Fibroblast of skin of left quadriceps (primary cell): ENCODE measurements around the gene SAMD4B.

Experiments used
- DNase-seq, 2 experiments: peaks; one replicate each; pipeline ENCODE4 v3.0.0-alpha.2; 2013; ENCODE audit warnings: low read depth in 2 of 2

SAMD4B gene

DNA sequence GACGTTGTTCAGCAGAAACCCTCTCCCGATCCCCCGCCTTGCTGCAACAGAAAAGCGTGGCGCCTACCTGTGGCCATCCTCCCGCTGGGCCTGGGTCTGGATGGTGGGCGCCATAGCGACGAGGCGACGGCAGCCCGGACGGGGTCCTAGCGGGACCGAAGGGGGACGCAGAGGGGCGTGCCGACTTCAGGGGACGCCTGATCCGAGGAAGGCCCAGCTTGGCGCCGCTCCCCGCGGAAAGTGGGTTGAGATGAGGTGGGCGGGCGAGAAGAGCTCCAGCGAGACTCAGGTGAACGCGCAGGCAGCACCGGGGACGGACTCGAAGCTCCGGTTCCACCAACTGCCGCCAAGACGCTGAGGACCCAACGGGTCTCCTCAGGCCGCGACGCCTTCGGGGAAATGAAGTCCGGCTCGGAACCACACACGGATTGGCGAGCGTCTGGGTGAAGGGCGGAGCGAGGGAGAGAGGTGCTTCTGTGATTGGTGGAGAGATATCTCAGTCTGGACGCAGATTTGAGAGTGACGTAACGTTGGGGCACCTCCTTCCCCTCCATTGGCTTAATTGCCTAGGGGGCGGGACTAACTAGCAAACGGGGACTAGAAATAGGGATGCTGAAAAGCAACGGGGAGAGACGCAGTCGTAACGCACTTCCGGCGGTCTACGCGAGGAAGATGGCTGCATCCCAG, 48.7 kb downstream of the SAMD4B start, which contains the start of the genes MED29 and PAF1:
Gene MED29, plus strand, starts transcription at position 628 of the 687 bp plus-strand sequence. Its CDS starts 45 bp downstream, at position 673.
Gene PAF1, minus strand, starts transcription at position 356 of the 687 bp plus-strand sequence. Its CDS starts 242 bp downstream, at position 114.
- peak; percentile 99 for DNase-seq

DNA sequence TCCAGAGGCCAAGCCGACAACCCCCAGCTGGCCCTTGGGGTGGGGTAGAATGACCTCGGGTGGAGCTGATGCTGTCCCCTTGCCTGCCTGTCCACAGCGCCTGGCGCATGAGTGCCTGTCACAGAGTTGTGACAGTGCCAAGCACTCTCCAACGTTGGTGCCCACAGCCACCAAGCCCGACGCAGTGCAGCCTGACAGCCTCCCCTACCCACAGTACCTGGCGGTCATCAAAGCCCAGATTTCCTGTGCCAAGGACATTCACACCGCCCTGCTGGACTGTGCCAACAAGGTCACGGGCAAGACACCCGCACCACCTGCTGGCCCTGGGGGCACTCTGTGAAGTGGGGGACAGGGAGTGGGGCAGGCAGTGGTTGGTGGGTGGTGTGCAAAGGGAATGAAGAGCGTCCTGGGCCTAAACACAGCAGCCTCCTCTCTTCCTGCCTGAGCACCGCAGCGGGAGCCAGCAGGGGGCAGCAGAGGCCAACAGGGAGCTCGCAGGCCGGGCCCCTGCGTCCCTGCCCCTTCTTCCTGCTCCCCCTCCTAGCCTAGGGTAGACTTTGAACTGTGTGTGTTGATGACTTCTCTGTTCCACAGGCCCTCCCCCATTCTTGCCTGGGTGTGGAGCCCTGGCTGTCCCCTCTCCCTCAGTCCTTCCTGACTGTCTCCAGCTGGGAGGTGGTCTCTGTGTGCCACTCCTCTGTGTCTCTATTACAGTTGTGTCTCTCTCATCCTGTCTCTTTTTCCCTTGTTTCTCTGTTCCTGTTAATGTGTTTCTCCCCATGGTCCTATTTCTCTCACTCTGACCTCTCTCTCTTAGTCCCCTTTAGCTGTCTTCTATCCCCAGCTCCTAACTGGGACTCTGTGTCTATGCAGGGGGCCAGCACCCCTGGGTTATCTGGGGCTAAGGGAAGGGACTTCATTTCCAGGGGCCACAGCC, 55.4 kb downstream of the SAMD4B start:
- no peak for DNase-seq

DNA sequence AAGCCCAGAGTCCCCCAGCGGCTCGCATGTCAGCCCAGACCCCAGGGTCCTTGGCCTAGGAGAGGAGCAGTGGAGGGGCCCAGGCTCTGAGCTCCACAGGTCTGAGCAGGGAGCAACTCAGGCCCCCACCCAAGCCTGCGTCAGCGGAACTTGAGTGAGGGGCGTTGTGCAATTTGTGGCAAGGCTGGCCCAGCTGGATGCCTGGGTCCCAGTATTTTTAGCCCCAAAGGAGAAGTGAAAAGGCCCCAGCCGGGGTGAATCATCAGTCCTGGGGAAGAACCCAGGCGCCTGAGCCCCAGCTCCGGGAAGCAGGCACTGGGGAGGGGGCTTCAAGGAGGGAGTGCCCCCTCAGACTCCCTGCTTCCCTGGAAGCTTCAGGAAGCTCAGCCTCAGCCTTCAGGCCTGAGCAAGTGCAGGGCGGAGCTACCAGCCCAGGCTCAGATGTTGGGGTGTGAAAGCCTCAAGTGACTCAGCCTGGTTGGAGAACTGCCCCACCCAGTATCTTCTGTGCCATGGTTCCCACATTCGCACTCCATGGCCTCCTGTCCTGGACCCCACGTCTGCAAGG, 56.2 kb downstream of the SAMD4B start:
- no peak for DNase-seq

GRCh38 chr19:39399668-39400050, 57.4 kb downstream of the SAMD4B start:
- DNase-seq: no peak

DNA sequence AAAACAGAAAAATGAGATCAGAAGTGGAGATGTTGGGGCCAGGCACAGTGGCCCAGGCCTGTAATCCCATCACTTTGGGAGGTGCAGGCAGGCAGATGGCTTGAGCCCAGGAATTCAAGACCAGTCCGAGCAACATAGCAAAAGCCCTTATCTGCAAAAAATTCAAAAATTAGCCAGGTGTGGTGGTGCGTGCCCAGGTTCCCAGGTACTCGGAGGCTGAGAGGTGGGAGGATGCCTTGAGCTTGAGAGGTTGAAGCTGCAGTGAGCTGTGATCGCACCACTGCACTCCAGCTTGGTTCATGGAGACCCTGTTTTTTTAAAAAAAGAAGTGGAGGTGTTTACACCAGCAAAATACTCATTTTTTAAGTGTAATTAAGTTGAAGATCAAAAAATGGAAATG, 57.8 kb downstream of the SAMD4B start:
- DNase-seq: no peak

- DNase-seq: no peak
These were observed 58.9 kb downstream of the SAMD4B start for GRCh38 chr19:39401070-39401548.

DNA sequence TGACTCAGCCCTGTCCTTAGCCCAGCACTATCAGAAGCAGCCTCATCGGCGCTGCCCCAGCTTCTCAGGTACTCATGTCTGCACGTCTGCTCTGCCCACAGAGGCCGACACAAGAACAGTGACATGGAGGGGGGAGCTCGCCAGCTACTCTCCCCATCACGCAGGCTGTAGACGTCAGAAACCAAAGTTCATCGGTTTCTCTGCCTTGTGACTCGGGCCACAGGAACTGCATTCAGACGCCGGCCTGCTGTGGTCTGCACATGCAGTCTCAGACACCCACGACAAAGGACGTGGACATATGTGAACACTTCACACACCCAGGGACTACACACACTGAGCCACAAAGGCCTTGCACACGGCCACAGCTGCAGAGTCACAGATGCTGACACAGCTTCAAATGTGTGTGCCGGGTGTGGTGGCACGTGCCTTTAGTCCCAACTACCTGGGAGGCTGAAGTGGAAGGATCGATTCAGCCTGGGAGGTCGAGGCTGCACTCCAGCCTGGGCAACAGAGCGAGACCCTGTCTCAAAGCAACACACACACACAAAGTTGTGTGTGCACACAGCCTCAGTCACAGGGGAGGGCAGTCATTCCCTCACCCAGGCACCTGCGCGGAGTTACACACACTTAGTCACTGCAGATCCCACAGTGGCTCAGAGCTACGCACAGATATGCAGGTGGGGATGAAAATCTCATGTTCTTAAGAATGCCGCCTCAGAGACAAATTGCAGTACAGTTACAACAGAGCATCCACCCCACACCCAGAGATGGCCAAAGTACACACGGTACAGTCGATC, 59.5 kb downstream of the SAMD4B start:
- DNase-seq: no peak

GRCh38 chr19:39402346-39403300, 60.4 kb downstream of the SAMD4B start:
- peak; percentile 81 to 83 for DNase-seq

- peak; percentile 99 to 100 for DNase-seq
These were observed 61.4 kb downstream of the SAMD4B start for GRCh38 chr19:39403331-39404312.

- no peak for DNase-seq
These were observed 63.2 kb downstream of the SAMD4B start for GRCh38 chr19:39405261-39405957.

GRCh38 chr19:39405958-39406655, 63.9 kb downstream of the SAMD4B start:
- no peak for DNase-seq

DNA sequence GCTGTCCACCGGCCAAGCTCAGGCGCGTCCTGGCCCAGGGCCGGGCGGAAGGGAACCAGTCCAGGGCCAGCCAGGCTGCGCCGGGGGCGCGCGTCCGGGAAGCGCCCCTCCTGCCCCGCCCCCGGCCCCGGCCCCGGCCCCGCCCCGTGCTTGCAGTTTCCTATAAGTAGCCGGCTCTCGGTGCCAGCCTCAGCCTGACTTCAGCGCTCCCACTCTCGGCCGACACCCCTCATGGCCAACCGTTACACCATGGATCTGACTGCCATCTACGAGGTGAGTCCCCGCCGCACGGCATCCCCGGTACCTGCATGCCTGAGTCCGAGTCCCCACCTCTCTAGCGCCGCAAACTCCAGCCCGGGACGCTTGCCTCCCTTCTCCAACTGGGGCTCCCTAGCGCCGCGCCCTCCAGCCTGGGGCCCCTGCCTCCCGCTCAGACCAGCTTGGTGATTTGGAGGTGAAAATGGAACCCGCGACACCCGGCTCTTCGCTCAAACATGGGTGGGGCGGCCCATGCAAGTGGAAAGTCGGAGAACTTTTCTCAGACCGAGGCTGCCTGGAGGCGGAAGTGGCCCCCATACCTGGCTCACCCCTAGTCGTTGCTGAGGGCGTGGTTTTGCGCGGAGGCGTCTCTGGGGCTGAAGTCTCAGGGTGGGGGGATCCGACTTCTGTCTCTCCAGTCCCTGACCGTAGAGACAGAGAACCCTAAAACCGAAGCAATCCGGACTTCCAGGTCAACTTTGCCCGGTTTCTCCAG, 64.6 kb downstream of the SAMD4B start, which contains the start of gene ZFP36:
Gene ZFP36, plus strand, starts transcription at position 192 of the 754 bp plus-strand sequence. Its CDS starts 58 bp downstream, at position 250.
- DNase-seq: peak in 1 of 2 experiments; percentile 67

DNA sequence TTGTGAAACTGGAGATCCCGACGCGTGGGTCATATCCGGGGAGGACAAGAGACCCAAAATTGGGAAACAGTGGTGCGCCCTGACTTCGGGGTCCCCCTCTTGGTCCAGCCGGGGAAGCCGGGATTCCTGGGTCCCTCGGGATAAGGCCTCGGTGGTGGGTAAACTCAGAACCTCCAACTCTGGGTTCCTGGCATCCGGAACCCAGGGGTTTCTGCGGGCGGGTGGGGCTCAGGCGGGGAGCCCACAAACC, 65.1 kb downstream of the SAMD4B start:
- DNase-seq: no peak

GRCh38 chr19:39407660-39408391, 65.6 kb downstream of the SAMD4B start:
- no peak for DNase-seq

DNA sequence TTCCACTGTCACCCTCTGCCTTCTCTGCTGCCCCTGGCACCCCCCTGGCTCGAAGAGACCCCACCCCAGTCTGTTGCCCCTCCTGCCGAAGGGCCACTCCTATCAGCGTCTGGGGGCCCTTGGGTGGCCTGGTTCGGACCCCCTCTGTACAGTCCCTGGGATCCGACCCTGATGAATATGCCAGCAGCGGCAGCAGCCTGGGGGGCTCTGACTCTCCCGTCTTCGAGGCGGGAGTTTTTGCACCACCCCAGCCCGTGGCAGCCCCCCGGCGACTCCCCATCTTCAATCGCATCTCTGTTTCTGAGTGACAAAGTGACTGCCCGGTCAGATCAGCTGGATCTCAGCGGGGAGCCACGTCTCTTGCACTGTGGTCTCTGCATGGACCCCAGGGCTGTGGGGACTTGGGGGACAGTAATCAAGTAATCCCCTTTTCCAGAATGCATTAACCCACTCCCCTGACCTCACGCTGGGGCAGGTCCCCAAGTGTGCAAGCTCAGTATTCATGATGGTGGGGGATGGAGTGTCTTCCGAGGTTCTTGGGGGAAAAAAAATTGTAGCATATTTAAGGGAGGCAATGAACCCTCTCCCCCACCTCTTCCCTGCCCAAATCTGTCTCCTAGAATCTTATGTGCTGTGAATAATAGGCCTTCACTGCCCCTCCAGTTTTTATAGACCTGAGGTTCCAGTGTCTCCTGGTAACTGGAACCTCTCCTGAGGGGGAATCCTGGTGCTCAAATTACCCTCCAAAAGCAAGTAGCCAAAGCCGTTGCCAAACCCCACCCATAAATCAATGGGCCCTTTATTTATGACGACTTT, 66.4 kb downstream of the SAMD4B start:
- no peak for DNase-seq
